Measurements from ENCODE around the gene SNX1. TPM values are rescaled to one million over a fixed set of nuclear protein-coding genes. Genes with fewer than 3 reads are reported as not detected.

SNX1 gene
- total RNA-seq, 1 donor from 2014 or later = 87.7 TPM

GRCh38 chr15:64187396-64188191 lies 91.8 kb downstream of the SNX1 start:
- Histone ChIP-seq H3K4me2 (ENCODE audit: low read length) (no peak overlapping the region), H3K4me3 (ENCODE audit: insufficient read depth, low read depth, low read length) (no peak overlapping the region), H3K4me1 (ENCODE audit: insufficient read depth, low read length) (no peaks in the 10 kb centered on the region), H3K9ac (ENCODE audit: low read length) (no peak overlapping the region), H2AFZ (ENCODE audit: low read depth, low read length) (no peak overlapping the region), H3K36me3 (ENCODE audit: insufficient read depth, low read length) (peaks cover 11% of the 10 kb centered on the region), H3K27ac (ENCODE audit: low read depth, low read length) (no peak overlapping the region), H4K20me1 (ENCODE audit: insufficient read depth, low read length) (no peaks in the 10 kb centered on the region), H3K27me3 (ENCODE audit: insufficient read depth, low read length) (no peaks in the 10 kb centered on the region), H3K9me3 (ENCODE audit: insufficient read depth, low read depth, low read length) (no peaks in the 10 kb centered on the region), H3K79me2 (ENCODE audit: insufficient read depth, low read length) (no peaks in the 10 kb centered on the region)
- Mint-ChIP-seq H3K36me3 (ENCODE audit: low read depth, unreplicated experiment) (peaks cover 5% of the 10 kb centered on the region), H3K27ac (ENCODE audit: unreplicated experiment) (no peak overlapping the region), H3K4me3 (ENCODE audit: unreplicated experiment) (no peak overlapping the region), H3K27me3 (ENCODE audit: low read depth, unreplicated experiment) (no peaks in the 10 kb centered on the region), H3K9me3 (ENCODE audit: unreplicated experiment) (no peaks in the 10 kb centered on the region), H3K4me1 (ENCODE audit: low read depth, unreplicated experiment) (no peaks in the 10 kb centered on the region)
- DNase-seq (ENCODE audit: low read depth) = no peak
- FAIRE-seq = no peak
- TF ChIP-seq EZH2 (IDR thresholded peaks at IDR 0.05; ENCODE audit: insufficient read depth, low read length) = no peak
- TF ChIP-seq, protein P1, sequence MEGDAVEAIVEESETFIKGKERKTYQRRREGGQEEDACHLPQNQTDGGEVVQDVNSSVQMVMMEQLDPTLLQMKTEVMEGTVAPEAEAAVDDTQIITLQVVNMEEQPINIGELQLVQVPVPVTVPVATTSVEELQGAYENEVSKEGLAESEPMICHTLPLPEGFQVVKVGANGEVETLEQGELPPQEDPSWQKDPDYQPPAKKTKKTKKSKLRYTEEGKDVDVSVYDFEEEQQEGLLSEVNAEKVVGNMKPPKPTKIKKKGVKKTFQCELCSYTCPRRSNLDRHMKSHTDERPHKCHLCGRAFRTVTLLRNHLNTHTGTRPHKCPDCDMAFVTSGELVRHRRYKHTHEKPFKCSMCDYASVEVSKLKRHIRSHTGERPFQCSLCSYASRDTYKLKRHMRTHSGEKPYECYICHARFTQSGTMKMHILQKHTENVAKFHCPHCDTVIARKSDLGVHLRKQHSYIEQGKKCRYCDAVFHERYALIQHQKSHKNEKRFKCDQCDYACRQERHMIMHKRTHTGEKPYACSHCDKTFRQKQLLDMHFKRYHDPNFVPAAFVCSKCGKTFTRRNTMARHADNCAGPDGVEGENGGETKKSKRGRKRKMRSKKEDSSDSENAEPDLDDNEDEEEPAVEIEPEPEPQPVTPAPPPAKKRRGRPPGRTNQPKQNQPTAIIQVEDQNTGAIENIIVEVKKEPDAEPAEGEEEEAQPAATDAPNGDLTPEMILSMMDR (IDR thresholded peaks at IDR 0.05; ENCODE audit: insufficient read depth, low read depth, low read length) = no peak

Other genes with a start within 250 kb of the SNX1 start
- gene DAPK2, start 49.5 kb upstream of the SNX1 start, total RNA-seq = 0.52 and 0.60 TPM in 2 replicates
- gene CIAO2A, start 2.1 kb upstream of the SNX1 start, total RNA-seq = 51.2 and 53.4 TPM in 2 replicates
- 0.19 and 0.27 TPM in 2 replicates for gene SNX22, start 55.7 kb downstream of the SNX1 start, total RNA-seq
- gene PPIB, start 67.0 kb downstream of the SNX1 start, total RNA-seq = 804 and 921 TPM in 2 replicates

All from astrocyte (in vitro differentiated cells and primary cell).